Ovary (tissue), 9 donors: ENCODE results near the gene ATXN1. TPM values are rescaled to one million over a fixed set of nuclear protein-coding genes. Genes with fewer than 3 reads are reported as not detected.

Source experiments
- DNase-seq, 5 donors: peaks; one replicate each; pipeline ENCODE4 v3.0.0-alpha.2; 2019 to 2020
- H3K27ac ChIP-seq, 2 donors: fragments of 200-600 bp; one replicate each; pipeline versions ENCODE4 v1.5.1 to v1.8.0; 2019 to 2022
- H3K27me3 ChIP-seq: fragments of 200-600 bp; one replicate; pipeline ENCODE4 v1.8.0; 2022
- H3K36me3 ChIP-seq: fragments of 200-600 bp; sonication (generic); one replicate; pipeline ENCODE4 v1.5.1; 2019
- H3K4me1 ChIP-seq: one replicate; pipeline ENCODE4 v1.8.1; 2013; ENCODE audit warnings: mild to moderate bottlenecking, moderate library complexity; ENCODE audit not compliant: insufficient read depth
- H3K4me3 ChIP-seq: fragments of 200-600 bp; sonication (generic); one replicate; pipeline ENCODE4 v1.5.1; 2017
- H3K9me3 ChIP-seq, 2 donors: fragments of 200-600 bp in 1 of 2; sonication (generic) in 1 of 2; one replicate each; pipeline versions ENCODE4 v1.5.1 to v1.8.1; 2013 to 2019; ENCODE audit warnings: mild to moderate bottlenecking in 1 of 2, moderate library complexity in 1 of 2
- CTCF ChIP-seq, 3 donors: fragments of 450-650 bp in 2 of 3; fragments of 200-600 bp in 1 of 3; IDR thresholded peaks; one replicate each; pipeline versions ENCODE4 v1.5.1 to v1.8.0; 2016 to 2022; ENCODE audit warnings: antibody characterized with exemption in 3 of 3, mild to moderate bottlenecking in 1 of 3
- EP300 ChIP-seq: sonication (generic); formaldehyde crosslinking; IDR thresholded peaks from one replicate; pipeline ENCODE4 v1.6.1; 2017; ENCODE audit warnings: antibody characterized with exemption
- POLR2A ChIP-seq: fragments of 450-650 bp; IDR thresholded peaks from one replicate; pipeline ENCODE4 v1.6.1; 2017; ENCODE audit warnings: antibody characterized with exemption, mild to moderate bottlenecking, moderate library complexity
- WGBS, 3 donors: extraction: QIAGEN DNeasy Blood & Tissue Kit in 1 of 3; methylation state at CpG; one replicate each; pipeline versions ENCODE4 v1.1.5 to v1.1.7; 2013 to 2017; 5-methylcytosine and 5-hydroxymethylcytosine counted together
- intact Hi-C, 4 donors: fragments of 100-400 bp; cut with DNase I; formaldehyde crosslinking; loops; one replicate each; pipeline versions ENCODE4 v1.11.0 to v1.15.1; 2022 to 2023
- polyA plus RNA-seq, 2 donors: library from polyadenylated mRNA; stranded (reverse); fragments of 200-250 nt in 1 of 2; fragments of 350-450 nt in 1 of 2; fragmentation: Illumina TruSeq in 1 of 2; extraction: RNeasy Lipid Tissue Mini Kit (QIAGEN cat#74804) in 1 of 2; gene quantifications; one replicate each; pipeline ENCODE4 v1.2.3, GENCODE V29; 2013 to 2014
- total RNA-seq, 7 donors: library from RNA; depleted of rRNA in 2 of 7; stranded (reverse); fragments of >200 nt in 2 of 7; fragmentation: NEBNext Ultra II Directional in 3 of 7; extraction: Animal tissue kit (Norgen Biotek cat#: 25700) in 3 of 7; gene quantifications; one replicate each; pipeline versions ENCODE4 v1.1.0 to v1.2.4, GENCODE V29; 2016 to 2023
- donor health status: DM: no; HTN: no; CAD: no; lungs with moderate emphysema.
- donor health status: DM: no; HTN: no; CAD: no.
- donor health status: Bipolar disorder and iron deficiency.
- donor health status: DM: yes; HTN: yes; CAD: no.
- donor health status: DM: no; HTN: no; CAD: no.
- donor health status: DM: yes; HTN: yes; CAD: no.

Gene ATXN1
- total and polyA plus RNA-seq, 9 donors = 7.3 to 38.2 (median 30.4) TPM

- Histone ChIP-seq H3K27me3 (no peaks in the 10 kb centered on the region), H3K9me3 (no peaks in the 10 kb centered on the region), H3K27ac (no peak overlapping the region), H3K4me1 (peaks cover 14% of the 10 kb centered on the region), H3K36me3 (no peaks in the 10 kb centered on the region), H3K4me3 (no peak overlapping the region)
- intact Hi-C loops = loop anchor here (5.0 to 10.0 kb wide), 5 partner anchors 67 to 427 kb away; partner anchors contain the start of gene ATXN1 (in 1 of the 4)
- WGBS, 3 donors = 91 to 92% (median 91%) methylated on average over 10 of the region's 10 CpGs
- TF ChIP-seq EP300 = no peak
- DNase-seq = no peak
Measured at GRCh38 chr6:16335176-16335575, 426.1 kb downstream of the ATXN1 start.

- Histone ChIP-seq H3K27ac (no peak overlapping the region), H3K27me3 (no peaks in the 10 kb centered on the region), H3K9me3 (no peaks in the 10 kb centered on the region), H3K36me3 (no peaks in the 10 kb centered on the region), H3K4me1 (peaks cover 14% of the 10 kb centered on the region), H3K4me3 (no peak overlapping the region)
- intact Hi-C loops = loop anchor here (5.0 to 10.0 kb wide), 6 partner anchors 68 to 433 kb away; partner anchors contain the start of gene ATXN1 (in 2 of the 4)
- 14 to 34% (median 23%) methylated on average over 3 of the region's 3 CpGs for WGBS, 3 donors
- peak; percentile 55 to 83 (median 66) for DNase-seq
- TF ChIP-seq EP300 = no peak
- no peak for TF ChIP-seq POLR2A
Measured at GRCh38 chr6:16334671-16335070, 426.6 kb downstream of the ATXN1 start.

- DNase-seq = no peak
- no peaks in the 10 kb centered on the region for H3K9me3 ChIP-seq
- no peak overlapping the region for H3K27ac ChIP-seq
- intact Hi-C loops = loop anchor here in 3 of 4 donors (5.0 to 10.0 kb wide), 5 partner anchors 71 to 434 kb away; partner anchors contain the start of gene ATXN1 (in 1 of the 3)
- H3K27me3 ChIP-seq = no peaks in the 10 kb centered on the region
- 73 to 80% (median 75%) methylated on average over 3 of the region's 3 CpGs for WGBS, 3 donors
- no peak overlapping the region for H3K4me3 ChIP-seq
- H3K4me1 ChIP-seq = peaks cover 10% of the 10 kb centered on the region
- TF ChIP-seq POLR2A (no peak), CTCF (IDR thresholded peaks at IDR 0.05) (no peak), EP300 (no peak)
- no peaks in the 10 kb centered on the region for H3K36me3 ChIP-seq
Measured at GRCh38 chr6:16333580-16333979, 427.7 kb downstream of the ATXN1 start.

- no peak for TF ChIP-seq POLR2A
- peak; percentile 77 to 85 (median 80) for TF ChIP-seq CTCF (IDR thresholded peaks at IDR 0.05)
- Histone ChIP-seq H3K36me3 (no peaks in the 10 kb centered on the region), H3K27me3 (no peaks in the 10 kb centered on the region), H3K9me3 (no peaks in the 10 kb centered on the region), H3K4me3 (no peak overlapping the region), H3K4me1 (peaks cover 7% of the 10 kb centered on the region), H3K27ac (no peak overlapping the region)
- 1 to 7% (median 3%) methylated on average over 7 of the region's 7 CpGs for WGBS, 3 donors
- peak; percentile 63 to 81 (median 78) for DNase-seq
- intact Hi-C loops = loop anchor here in 3 of 4 donors (5.0 to 10.0 kb wide), 5 partner anchors 73 to 435 kb away; partner anchors contain the start of gene ATXN1 (in 1 of the 3)
Measured at GRCh38 chr6:16332175-16332542, 429.1 kb downstream of the ATXN1 start.

- no peaks in the 10 kb centered on the region for H3K27me3 ChIP-seq
- intact Hi-C loops = loop anchor here in 3 of 4 donors (5.0 to 10.0 kb wide), 5 partner anchors 73 to 436 kb away; partner anchors contain the start of gene ATXN1 (in 1 of the 3)
- TF ChIP-seq CTCF (IDR thresholded peaks at IDR 0.05) = peak; percentile 71 to 85 (median 75)
- TF ChIP-seq POLR2A = no peak
- TF ChIP-seq EP300 = no peak
- H3K27ac ChIP-seq = no peak overlapping the region
- H3K36me3 ChIP-seq = no peaks in the 10 kb centered on the region
- H3K4me3 ChIP-seq = no peak overlapping the region
- 15 to 16% (median 16%) methylated on average over 11 of the region's 11 CpGs for WGBS, 3 donors
- no peaks in the 10 kb centered on the region for H3K9me3 ChIP-seq
- DNase-seq = peak; percentile 62 to 82 (median 74)
- peaks cover 3% of the 10 kb centered on the region for H3K4me1 ChIP-seq
Measured at GRCh38 chr6:16331384-16332174, 429.7 kb downstream of the ATXN1 start.
